DND-41 (cell line): ENCODE results near the gene FOCAD.

ENCODE experiments used
- ATAC-seq: fragments of 200-7000 bp; cut with Tn5 transposase; 3 replicates; pipeline ENCODE4 v1.9.1; 2021; ENCODE audit warnings: low read depth; ENCODE audit not compliant: insufficient read depth
- DNase-seq: peaks from one replicate; pipeline ENCODE4 v3.0.0-alpha.2; 2020
- H2AFZ ChIP-seq: 2 replicates; pipeline ENCODE4 v1.6.0; 2012; ENCODE audit warnings: low read depth, low read length
- H3K27ac ChIP-seq: 2 replicates; pipeline ENCODE4 v1.5.1; 2012; ENCODE audit warnings: low read length, inconsistent platforms
- H3K27me3 ChIP-seq: fragments of 200-600 bp; sonication (generic); 2 replicates; pipeline ENCODE4 v1.6.0; 2012; ENCODE audit warnings: low read length, mild to moderate bottlenecking, inconsistent platforms; ENCODE audit not compliant: insufficient read depth, poor library complexity
- H3K36me3 ChIP-seq: 2 replicates; pipeline ENCODE4 v1.5.1; 2012; ENCODE audit warnings: low read length, inconsistent platforms; ENCODE audit not compliant: insufficient read depth
- H3K4me1 ChIP-seq: 2 replicates; pipeline ENCODE4 v1.5.1; 2012; ENCODE audit warnings: mild to moderate bottlenecking, low read length; ENCODE audit not compliant: insufficient read depth
- H3K4me2 ChIP-seq: 2 replicates; pipeline ENCODE4 v1.6.0; 2012; ENCODE audit warnings: mild to moderate bottlenecking, moderate library complexity, low read length, inconsistent platforms; ENCODE audit not compliant: insufficient read depth
- H3K4me3 ChIP-seq, 2 experiments: fragments of 200-600 bp in 1 of 2; shearing (Covaris generic) in 1 of 2; 2 replicates each; pipeline ENCODE4 v1.5.1; 2012 to 2016; ENCODE audit warnings: inconsistent platforms in 2 of 2, low read length in 2 of 2, mild to moderate bottlenecking in 2 of 2, low read depth in 1 of 2, moderate library complexity in 1 of 2
- H3K79me2 ChIP-seq: 2 replicates; pipeline ENCODE4 v1.6.0; 2012; ENCODE audit warnings: low read length, inconsistent platforms; ENCODE audit not compliant: insufficient read depth
- H3K9ac ChIP-seq: 2 replicates; pipeline ENCODE4 v1.6.0; 2012; ENCODE audit warnings: low read depth, mild to moderate bottlenecking, inconsistent platforms, low read length, moderate library complexity
- H3K9me3 ChIP-seq: 2 replicates; pipeline ENCODE4 v1.5.1; 2012; ENCODE audit warnings: low read length, moderate library complexity, mild to moderate bottlenecking, inconsistent platforms; ENCODE audit not compliant: insufficient read depth, severe bottlenecking
- H4K20me1 ChIP-seq: 2 replicates; pipeline ENCODE4 v1.6.0; 2012; ENCODE audit warnings: low read length; ENCODE audit not compliant: insufficient read depth
- EZH2 ChIP-seq: IDR thresholded peaks from 3 replicates; pipeline ENCODE4 v1.6.1; 2012; ENCODE audit warnings: borderline replicate concordance, low read depth, mild to moderate bottlenecking, moderate library complexity, low read length, inconsistent platforms; ENCODE audit not compliant: severe bottlenecking
- TF ChIP-seq, protein P1 (sequence below): IDR thresholded peaks from 2 replicates; pipeline ENCODE4 v1.5.1; 2012; ENCODE audit warnings: borderline replicate concordance, low read length, moderate library complexity, mild to moderate bottlenecking; ENCODE audit not compliant: poor library complexity, severe bottlenecking; ENCODE audit errors: extremely low read depth

Gene FOCAD

DNA sequence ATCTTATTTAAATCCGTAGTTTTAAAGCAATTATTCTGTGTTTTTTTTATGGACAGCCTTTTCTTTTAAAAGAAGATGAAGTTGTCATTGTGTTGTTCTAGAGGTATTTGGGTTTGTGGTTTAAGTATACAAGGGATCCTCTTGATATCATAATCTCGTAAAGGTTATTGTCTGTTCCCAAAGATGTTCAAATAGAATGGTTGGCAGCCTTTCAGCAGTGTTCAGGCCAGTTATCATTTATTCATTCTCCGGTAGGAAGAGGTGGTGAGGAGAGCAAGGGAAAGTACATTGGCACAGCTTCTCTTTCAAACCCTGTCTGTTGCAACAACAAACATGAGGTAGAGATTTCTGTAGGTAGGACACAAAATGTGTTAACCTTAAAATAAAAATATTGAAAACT, 147.0 kb downstream of the FOCAD start:
- Histone ChIP-seq H3K36me3 (no peaks in the 10 kb centered on the region; the same call in 1 of the 2 replicates), H3K4me3 (no peak overlapping the region), H3K4me2 (no peak overlapping the region), H3K27ac (no peak overlapping the region), H4K20me1 (no peaks in the 10 kb centered on the region), H3K9ac (no peak overlapping the region), H3K9me3 (no peaks in the 10 kb centered on the region), H2AFZ (no peak overlapping the region), H3K79me2 (no peaks in the 10 kb centered on the region), H3K4me1 (no peaks in the 10 kb centered on the region), H3K27me3 (no peaks in the 10 kb centered on the region)
- DNase-seq (no peak), ATAC-seq (no peak)
- TF ChIP-seq EZH2: no peak
- TF ChIP-seq, protein P1, sequence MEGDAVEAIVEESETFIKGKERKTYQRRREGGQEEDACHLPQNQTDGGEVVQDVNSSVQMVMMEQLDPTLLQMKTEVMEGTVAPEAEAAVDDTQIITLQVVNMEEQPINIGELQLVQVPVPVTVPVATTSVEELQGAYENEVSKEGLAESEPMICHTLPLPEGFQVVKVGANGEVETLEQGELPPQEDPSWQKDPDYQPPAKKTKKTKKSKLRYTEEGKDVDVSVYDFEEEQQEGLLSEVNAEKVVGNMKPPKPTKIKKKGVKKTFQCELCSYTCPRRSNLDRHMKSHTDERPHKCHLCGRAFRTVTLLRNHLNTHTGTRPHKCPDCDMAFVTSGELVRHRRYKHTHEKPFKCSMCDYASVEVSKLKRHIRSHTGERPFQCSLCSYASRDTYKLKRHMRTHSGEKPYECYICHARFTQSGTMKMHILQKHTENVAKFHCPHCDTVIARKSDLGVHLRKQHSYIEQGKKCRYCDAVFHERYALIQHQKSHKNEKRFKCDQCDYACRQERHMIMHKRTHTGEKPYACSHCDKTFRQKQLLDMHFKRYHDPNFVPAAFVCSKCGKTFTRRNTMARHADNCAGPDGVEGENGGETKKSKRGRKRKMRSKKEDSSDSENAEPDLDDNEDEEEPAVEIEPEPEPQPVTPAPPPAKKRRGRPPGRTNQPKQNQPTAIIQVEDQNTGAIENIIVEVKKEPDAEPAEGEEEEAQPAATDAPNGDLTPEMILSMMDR: no peak

DNA sequence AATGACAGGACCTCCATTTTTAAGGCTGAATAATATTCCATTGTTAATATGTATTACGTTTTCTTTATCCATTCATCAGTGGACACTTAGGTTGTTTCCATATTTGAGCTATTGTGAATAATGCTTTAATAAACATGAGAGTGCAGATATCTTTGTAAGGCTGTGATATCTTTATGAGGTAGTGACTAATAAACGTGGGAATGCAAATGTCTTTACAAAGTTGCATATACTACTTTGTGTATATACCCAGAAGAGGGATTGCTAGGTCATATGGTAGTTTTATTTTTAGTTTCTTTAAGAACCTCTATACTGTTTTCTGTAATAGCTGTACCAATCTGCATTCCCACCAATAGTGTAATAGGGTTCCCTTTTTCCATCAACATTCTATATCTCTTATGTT, 148.7 kb downstream of the FOCAD start:
- Histone ChIP-seq H3K79me2 (no peaks in the 10 kb centered on the region), H4K20me1 (no peaks in the 10 kb centered on the region), H3K9ac (no peak overlapping the region), H3K9me3 (no peaks in the 10 kb centered on the region), H3K27ac (no peak overlapping the region), H3K27me3 (no peaks in the 10 kb centered on the region), H2AFZ (no peak overlapping the region), H3K4me3 (no peak overlapping the region), H3K36me3 (no peaks in the 10 kb centered on the region; the same call in 1 of the 2 replicates), H3K4me2 (no peak overlapping the region), H3K4me1 (no peaks in the 10 kb centered on the region)
- ATAC-seq (no peak), DNase-seq (no peak)
- TF ChIP-seq EZH2: no peak
- TF ChIP-seq, protein P1: no peak

DNA sequence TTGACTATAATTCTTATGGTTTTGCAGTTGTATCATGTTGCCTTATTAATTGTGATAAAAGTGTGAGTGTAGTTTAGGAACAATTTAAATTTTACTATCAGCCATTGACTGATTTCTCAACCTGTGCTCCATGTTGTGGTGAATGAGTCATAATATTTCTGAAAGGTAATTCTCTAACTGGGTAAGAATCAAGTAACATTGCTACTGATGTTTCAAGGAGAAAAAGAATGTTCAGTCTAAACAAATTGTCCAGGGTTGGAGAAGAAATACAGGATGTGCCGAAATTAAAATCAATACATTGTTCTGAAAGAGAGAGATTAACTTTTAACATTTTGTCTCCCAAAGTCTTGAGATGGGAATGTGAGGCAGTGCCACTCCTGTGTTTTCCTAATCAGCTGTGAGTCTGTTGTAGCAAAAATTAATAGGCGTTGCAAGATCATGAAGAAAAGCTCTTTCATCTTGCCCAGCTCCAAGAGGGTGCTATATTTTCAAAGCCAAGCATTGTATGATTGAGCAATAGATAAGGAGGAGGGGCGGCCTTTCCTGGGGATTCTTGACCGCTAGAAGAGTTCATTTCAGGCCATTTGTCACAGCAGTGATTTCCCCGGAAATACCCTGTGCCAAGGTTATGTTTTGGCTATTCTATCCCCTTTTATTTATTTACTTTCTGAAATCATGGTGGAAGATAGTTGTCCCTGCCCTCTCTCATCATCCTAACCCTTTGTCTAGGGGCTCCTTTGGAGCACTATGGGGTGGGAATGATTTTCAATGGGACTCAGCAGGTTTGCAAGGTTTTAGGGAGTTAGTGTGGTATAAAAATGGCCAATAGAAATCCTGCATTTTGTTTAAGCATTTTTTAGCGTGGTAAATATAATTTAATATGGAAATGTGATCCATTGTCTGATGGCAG, 151.6 kb downstream of the FOCAD start:
- no peaks in the 10 kb centered on the region for H4K20me1 ChIP-seq
- H3K79me2 ChIP-seq: no peaks in the 10 kb centered on the region
- no peaks in the 10 kb centered on the region for H3K9me3 ChIP-seq
- H3K4me1 ChIP-seq: no peaks in the 10 kb centered on the region
- H3K4me2 ChIP-seq: no peak overlapping the region
- H3K27ac ChIP-seq: no peak overlapping the region
- TF ChIP-seq EZH2: no peak
- TF ChIP-seq, protein P1: no peak
- DNase-seq (no peak), ATAC-seq (no peak)
- H3K36me3 ChIP-seq: no peaks in the 10 kb centered on the region; the same call in 1 of the 2 replicates
- H3K9ac ChIP-seq: no peak overlapping the region
- no peak overlapping the region for H3K4me3 ChIP-seq
- no peaks in the 10 kb centered on the region for H3K27me3 ChIP-seq
- no peak overlapping the region for H2AFZ ChIP-seq
